CD4-positive, alpha-beta T cell treated with Interleukin-17A for 1 hour (primary cell): ENCODE data around the gene TVP23B.
"Not testable (repeated sequence)": the region's sequence is repeated elsewhere in the genome, so short reads cannot be mapped to it uniquely, and the experiment has no call there.

Experiments used
- DNase-seq: peaks from one replicate; pipeline ENCODE4 v3.0.0-alpha.2; 2020

Gene TVP23B

GRCh38 chr17:18794841-18795240 is 13.9 kb downstream of the TVP23B start:
- DNase-seq: not testable (repeated sequence)

- not testable (repeated sequence) for DNase-seq
Measured at GRCh38 chr17:18796887-18797286, 15.9 kb downstream of the TVP23B start.

GRCh38 chr17:18803458-18804245 is 22.7 kb downstream of the TVP23B start:
- not testable (repeated sequence) for DNase-seq

- not testable (repeated sequence) for DNase-seq
Measured at GRCh38 chr17:18815924-18816323, 34.9 kb downstream of the TVP23B start.

GRCh38 chr17:18816489-18817371 is 35.7 kb downstream of the TVP23B start:
- peak; percentile 77 for DNase-seq

- DNase-seq: not testable (repeated sequence)
Measured at GRCh38 chr17:18821430-18821829, 40.4 kb downstream of the TVP23B start.

GRCh38 chr17:18827613-18828012 is 46.6 kb downstream of the TVP23B start:
- not testable (repeated sequence) for DNase-seq

GRCh38 chr17:18848501-18848900 is 67.5 kb downstream of the TVP23B start:
- no peak for DNase-seq

GRCh38 chr17:18850679-18851078 is 69.7 kb downstream of the TVP23B start:
- no peak for DNase-seq

- no peak for DNase-seq
Measured at GRCh38 chr17:18851201-18851600, 70.2 kb downstream of the TVP23B start.

- no peak for DNase-seq
Measured at GRCh38 chr17:18854956-18855355, 74.0 kb downstream of the TVP23B start.

GRCh38 chr17:18855831-18856569 is 75.0 kb downstream of the TVP23B start:
- peak; percentile 91 for DNase-seq
